ENCODE data around the gene OTP.

- TF ChIP-seq CTCF (IDR thresholded peaks at IDR 0.05) (no peak), ZFX (IDR thresholded peaks at IDR 0.05; ENCODE audit: borderline replicate concordance) (no peak)
Measured at GRCh38 chr5:77644371-77645157, 6.1 kb upstream of the OTP start.
